Epithelial cell of proximal tubule (primary cell): ENCODE data around the gene KANSL2. TPM values are rescaled to one million over a fixed set of nuclear protein-coding genes. Genes with fewer than 3 reads are reported as not detected.
A peak's percentile ranks its signal among the peaks of the same experiment; 100 is the strongest.
"Not testable (repeated sequence)": the region's sequence is repeated elsewhere in the genome, so short reads cannot be mapped to it uniquely, and the experiment has no call there.

Experiments
- DNase-seq: peaks from one replicate; pipeline ENCODE4 v3.0.0-alpha.2; 2011; ENCODE audit warnings: low read depth
- H3K4me3 ChIP-seq: 2 replicates; pipeline ENCODE4 v1.5.1; 2011; ENCODE audit warnings: low read depth, mild to moderate bottlenecking, low read length
- total RNA-seq: library from RNA; depleted of rRNA; stranded (reverse); fragments of >200 nt; gene quantifications from 2 replicates; pipeline ENCODE4 v1.2.3, GENCODE V29; 2015
- TF ChIP-seq, protein P1 (sequence below): conservative IDR thresholded peaks from 2 replicates; pipeline ENCODE4 v1.5.1; 2012; ENCODE audit warnings: low read depth, mild to moderate bottlenecking, low read length

Gene KANSL2
- total RNA-seq, 1 donor from 2014 or later = 69.0 TPM

DNA sequence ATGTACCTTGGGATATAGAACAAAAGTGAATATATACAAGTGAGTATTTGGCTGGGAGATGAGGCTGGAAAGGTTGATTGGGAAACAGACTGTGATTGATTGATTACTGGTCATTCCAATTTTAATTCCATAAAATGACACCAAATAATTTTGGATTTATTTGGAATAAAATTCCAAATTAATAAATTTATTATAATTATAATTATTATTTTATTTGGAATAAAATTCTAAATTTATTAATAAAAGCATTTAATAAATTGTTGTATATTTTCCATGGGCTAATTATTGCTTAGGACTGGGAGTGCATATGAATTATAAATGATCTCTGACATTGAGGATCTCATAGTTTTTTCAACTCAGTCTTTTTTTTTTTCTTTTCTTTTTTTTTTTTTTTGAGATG is 51.7 kb downstream of the KANSL2 start:
- no peak for DNase-seq
- no peak overlapping the region for H3K4me3 ChIP-seq
- TF ChIP-seq, protein P1, sequence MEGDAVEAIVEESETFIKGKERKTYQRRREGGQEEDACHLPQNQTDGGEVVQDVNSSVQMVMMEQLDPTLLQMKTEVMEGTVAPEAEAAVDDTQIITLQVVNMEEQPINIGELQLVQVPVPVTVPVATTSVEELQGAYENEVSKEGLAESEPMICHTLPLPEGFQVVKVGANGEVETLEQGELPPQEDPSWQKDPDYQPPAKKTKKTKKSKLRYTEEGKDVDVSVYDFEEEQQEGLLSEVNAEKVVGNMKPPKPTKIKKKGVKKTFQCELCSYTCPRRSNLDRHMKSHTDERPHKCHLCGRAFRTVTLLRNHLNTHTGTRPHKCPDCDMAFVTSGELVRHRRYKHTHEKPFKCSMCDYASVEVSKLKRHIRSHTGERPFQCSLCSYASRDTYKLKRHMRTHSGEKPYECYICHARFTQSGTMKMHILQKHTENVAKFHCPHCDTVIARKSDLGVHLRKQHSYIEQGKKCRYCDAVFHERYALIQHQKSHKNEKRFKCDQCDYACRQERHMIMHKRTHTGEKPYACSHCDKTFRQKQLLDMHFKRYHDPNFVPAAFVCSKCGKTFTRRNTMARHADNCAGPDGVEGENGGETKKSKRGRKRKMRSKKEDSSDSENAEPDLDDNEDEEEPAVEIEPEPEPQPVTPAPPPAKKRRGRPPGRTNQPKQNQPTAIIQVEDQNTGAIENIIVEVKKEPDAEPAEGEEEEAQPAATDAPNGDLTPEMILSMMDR = no peak

DNA sequence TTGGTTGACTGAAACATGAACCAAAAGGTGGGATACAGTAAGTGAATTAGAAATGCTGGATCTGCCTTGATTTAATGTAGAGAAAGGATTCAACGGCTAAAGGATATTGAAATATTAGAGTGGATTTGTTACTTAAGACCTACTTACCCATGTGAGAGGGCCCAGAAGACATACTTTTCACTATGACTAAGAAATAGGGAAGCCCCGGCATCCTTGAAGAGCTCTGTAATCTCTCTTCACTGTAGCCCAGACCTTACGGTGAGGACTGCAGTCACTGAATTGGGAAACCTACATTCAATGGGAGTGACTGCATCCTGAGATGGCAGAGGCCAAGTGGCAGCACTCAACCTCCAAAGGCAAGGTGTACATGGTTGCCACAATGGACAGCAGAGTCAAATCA is 52.5 kb downstream of the KANSL2 start:
- TF ChIP-seq, protein P1 = no peak
- DNase-seq = no peak
- H3K4me3 ChIP-seq = no peak overlapping the region

DNA sequence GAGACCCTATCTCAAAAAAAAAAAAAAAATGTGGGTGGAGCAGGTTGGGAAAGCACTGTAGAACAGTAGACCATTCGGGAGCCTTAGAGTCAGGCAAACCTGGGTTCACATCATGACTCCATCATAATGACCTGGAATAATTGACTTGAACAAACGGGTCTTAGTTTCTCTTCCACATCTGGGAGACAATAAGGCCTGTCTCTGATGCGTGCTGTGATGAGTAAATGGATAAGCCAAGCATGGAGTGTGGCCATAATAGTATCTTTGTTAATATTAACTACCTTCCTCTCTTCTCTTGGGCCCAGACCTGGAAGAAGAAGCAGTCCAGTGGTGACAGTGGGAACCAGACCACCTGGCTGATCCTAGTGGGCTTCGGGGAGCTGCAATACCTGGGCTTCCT is 54.5 kb downstream of the KANSL2 start:
- no peak overlapping the region for H3K4me3 ChIP-seq
- DNase-seq = no peak
- TF ChIP-seq, protein P1 = no peak

DNA sequence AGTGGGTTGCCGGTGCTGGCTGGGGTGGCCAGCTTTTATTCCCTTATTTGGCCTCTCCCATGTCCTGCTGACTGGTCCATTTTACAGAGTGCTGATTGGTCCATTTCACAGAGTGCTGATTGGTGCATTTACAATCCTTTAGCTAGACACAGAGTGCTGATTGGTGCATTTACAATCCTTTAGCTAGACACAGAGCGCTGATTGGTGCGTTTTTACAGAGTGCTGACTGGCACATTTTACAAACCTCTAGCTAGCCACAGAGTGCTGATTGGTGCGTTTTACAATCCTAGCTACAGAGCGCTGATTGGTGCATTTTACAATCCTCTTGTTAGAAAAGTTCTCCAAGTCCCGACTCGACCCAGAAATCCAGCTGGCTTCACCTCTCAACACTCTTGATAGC is 59.0 kb downstream of the KANSL2 start:
- H3K4me3 ChIP-seq, DNase-seq: not testable (repeated sequence)

DNA sequence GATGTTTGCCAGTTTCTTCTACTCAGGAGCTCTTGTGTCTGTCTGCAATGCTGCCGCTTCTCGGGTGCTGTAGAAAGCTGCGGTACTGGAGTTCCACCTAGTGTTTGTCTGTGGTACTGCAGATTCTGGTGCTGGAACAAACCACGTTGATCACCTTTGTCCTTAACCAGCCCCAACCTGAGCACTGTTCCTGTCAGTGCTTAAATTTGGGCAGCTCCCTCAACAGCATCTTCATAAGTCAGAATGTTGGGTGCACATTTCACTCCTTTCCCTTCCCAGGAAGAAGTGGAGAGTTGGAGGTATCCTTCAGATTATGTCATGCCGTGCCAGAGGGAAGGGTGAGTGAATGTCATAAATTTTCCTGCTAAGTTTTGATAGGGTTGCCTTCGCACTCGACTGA is 63.5 kb downstream of the KANSL2 start:
- peak; percentile 35 for DNase-seq
- TF ChIP-seq, protein P1 = peak; percentile 99
- no peak overlapping the region for H3K4me3 ChIP-seq

DNA sequence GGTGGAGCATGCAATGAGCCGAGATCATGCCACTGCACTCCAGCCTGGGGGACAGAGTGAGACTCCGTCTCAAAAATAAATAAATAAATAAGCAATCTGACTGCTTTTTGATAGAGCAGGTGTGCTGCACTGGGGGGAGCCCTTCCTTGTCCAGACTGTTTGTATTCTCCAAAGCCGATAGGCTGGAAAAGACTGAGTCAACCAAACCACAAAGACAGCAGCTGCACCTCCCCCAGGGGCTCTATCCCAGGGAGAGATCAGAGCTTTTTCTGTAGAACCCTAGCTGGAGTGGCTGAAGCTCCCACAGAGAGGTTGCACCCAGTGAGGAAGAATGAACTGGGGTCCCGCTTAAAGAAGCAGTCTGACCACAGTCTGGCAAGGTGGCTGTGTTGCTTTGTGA is 66.4 kb downstream of the KANSL2 start:
- TF ChIP-seq, protein P1 = no peak
- no peak for DNase-seq
- H3K4me3 ChIP-seq = no peak overlapping the region

DNA sequence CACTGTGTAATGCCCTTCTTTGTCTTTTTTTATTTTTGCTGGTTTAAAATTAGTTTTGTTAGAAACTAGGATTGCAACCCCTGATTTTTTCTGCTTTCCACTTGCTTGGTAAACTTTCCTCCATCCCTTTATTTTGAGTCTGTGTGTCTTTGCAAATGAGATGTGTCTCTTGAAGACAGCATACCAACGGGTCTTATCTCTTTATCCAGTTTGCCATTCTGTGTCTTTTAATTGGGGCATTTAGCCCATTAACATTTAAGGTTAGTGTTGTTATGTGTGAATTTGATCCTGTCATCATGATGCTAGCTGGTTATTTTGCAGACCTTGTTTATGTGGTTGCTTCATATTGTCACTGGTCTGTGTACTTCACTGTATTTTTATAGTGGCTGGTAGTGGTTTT is 68.7 kb downstream of the KANSL2 start:
- TF ChIP-seq, protein P1 = no peak
- no peak for DNase-seq
- no peak overlapping the region for H3K4me3 ChIP-seq

Other genes with a start within 250 kb of the KANSL2 start
- not detected in 2 replicates for gene ANP32D, start 209.7 kb downstream of the KANSL2 start, total RNA-seq
- gene C12orf54, start 199.7 kb downstream of the KANSL2 start, total RNA-seq = not detected in 2 replicates
- gene OR8S1, start 156.6 kb downstream of the KANSL2 start, total RNA-seq = not detected in 2 replicates
- gene LALBA, start 112.2 kb downstream of the KANSL2 start, total RNA-seq = not detected in 2 replicates
- 15.6 and 15.9 TPM in 2 replicates for gene CCNT1, start 34.5 kb upstream of the KANSL2 start, total RNA-seq
- 13.5 and 21.6 TPM in 2 replicates for gene ADCY6, start 106.9 kb upstream of the KANSL2 start, total RNA-seq
- 19.6 and 32.6 TPM in 2 replicates for gene CACNB3, start 136.3 kb upstream of the KANSL2 start, total RNA-seq
- gene DDX23, start 169.9 kb upstream of the KANSL2 start, total RNA-seq = 84.0 and 90.8 TPM in 2 replicates
- 3.3 and 8.9 TPM in 2 replicates for gene RND1, start 183.6 kb upstream of the KANSL2 start, total RNA-seq
- 21.0 and 21.8 TPM in 2 replicates for gene FKBP11, start 243.3 kb upstream of the KANSL2 start, total RNA-seq